Transverse colon (tissue), 4 donors: ENCODE results near the gene PARD6B. TPM values are rescaled to one million over a fixed set of nuclear protein-coding genes. Genes with fewer than 3 reads are reported as not detected.
"Not testable (repeated sequence)": the region's sequence is repeated elsewhere in the genome, so short reads cannot be mapped to it uniquely, and the experiment has no call there.

Experiments
- DNase-seq: peaks from one replicate; pipeline ENCODE4 v3.0.0-alpha.2; 2019
- H3K27ac ChIP-seq, 4 donors: fragments of 200-600 bp; sonication (generic); 2 replicates each; pipeline ENCODE4 v1.5.1; 2016 to 2018; ENCODE audit warnings: inconsistent platforms in 4 of 4
- H3K27me3 ChIP-seq: fragments of 200-600 bp; sonication (generic); 2 replicates; pipeline ENCODE4 v1.5.1; 2017; ENCODE audit warnings: inconsistent platforms
- H3K36me3 ChIP-seq, 4 donors: fragments of 200-600 bp; sonication (generic); 2 replicates each; pipeline ENCODE4 v1.5.1; 2017 to 2019; ENCODE audit warnings: inconsistent platforms in 4 of 4
- H3K4me1 ChIP-seq, 4 donors: fragments of 200-600 bp; sonication (generic); 2 replicates each; pipeline ENCODE4 v1.5.1; 2017 to 2020; ENCODE audit warnings: inconsistent platforms in 4 of 4
- H3K4me3 ChIP-seq, 4 donors: fragments of 200-600 bp; sonication (generic); 1 replicate in 1 of 4; 2 replicates in 3 of 4; pipeline versions ENCODE4 v1.5.1 to v1.6.1; 2017 to 2019; ENCODE audit warnings: inconsistent platforms in 4 of 4
- H3K9me3 ChIP-seq, 2 donors: fragments of 200-600 bp; sonication (generic); 2 replicates each; pipeline ENCODE4 v1.5.1; 2017 to 2019; ENCODE audit warnings: inconsistent platforms in 2 of 2
- EP300 ChIP-seq: sonication (generic); formaldehyde crosslinking; IDR thresholded peaks from one replicate; pipeline ENCODE4 v1.6.1; 2017; ENCODE audit warnings: antibody characterized with exemption, low read depth
- POLR2A ChIP-seq: fragments of 450-650 bp; IDR thresholded peaks from one replicate; pipeline ENCODE4 v1.6.1; 2016; ENCODE audit warnings: antibody characterized with exemption, mild to moderate bottlenecking, moderate library complexity
- POLR2AphosphoS5 ChIP-seq, 3 donors: sonication (generic); formaldehyde crosslinking; IDR thresholded peaks; one replicate each; pipeline ENCODE4 v1.6.1; 2016; ENCODE audit warnings: antibody characterized with exemption in 3 of 3
- WGBS, 2 donors: methylation state at CpG; one replicate each; pipeline ENCODE4 v1.1.5; 2018; ENCODE audit warnings: low coverage in 1 of 2; 5-methylcytosine and 5-hydroxymethylcytosine counted together
- in situ Hi-C, 4 donors: fragments of 200-750 bp; cut with MboI; loops; one replicate each; pipeline versions ENCODE4 v1.15.0 to v1.15.1; 2017; ENCODE audit warnings: low sequenced_read_pairs in 3 of 4, low pct_ligation_motif_present in 1 of 4, low pct_unique_long_range_greater_than_20kb in 1 of 4
- intact Hi-C: fragments of 100-400 bp; cut with DNase I; formaldehyde crosslinking; loops from one replicate; pipeline ENCODE4 v1.15.1; 2023; ENCODE audit warnings: low total_unique reads
- total RNA-seq, 4 donors: library from RNA; depleted of rRNA; stranded (reverse); fragments of >200 nt; gene quantifications; one replicate each; pipeline ENCODE4 v1.1.0, GENCODE V29; 2016
- TF ChIP-seq, protein P1 (sequence below), 5 experiments: fragments of 200-600 bp in 3 of 5; fragments of 450-650 bp in 2 of 5; sonication (generic) in 3 of 5; IDR thresholded peaks; 1 replicate in 2 of 5; 2 replicates in 3 of 5; pipeline ENCODE4 v1.5.1; 2016 to 2017; ENCODE audit warnings: antibody characterized with exemption in 5 of 5, inconsistent platforms in 3 of 5, mild to moderate bottlenecking in 2 of 5, moderate library complexity in 1 of 5

PARD6B gene
- total RNA-seq, 4 donors from 2014 or later = 1.2 to 34.8 (median 17.2) TPM

DNA sequence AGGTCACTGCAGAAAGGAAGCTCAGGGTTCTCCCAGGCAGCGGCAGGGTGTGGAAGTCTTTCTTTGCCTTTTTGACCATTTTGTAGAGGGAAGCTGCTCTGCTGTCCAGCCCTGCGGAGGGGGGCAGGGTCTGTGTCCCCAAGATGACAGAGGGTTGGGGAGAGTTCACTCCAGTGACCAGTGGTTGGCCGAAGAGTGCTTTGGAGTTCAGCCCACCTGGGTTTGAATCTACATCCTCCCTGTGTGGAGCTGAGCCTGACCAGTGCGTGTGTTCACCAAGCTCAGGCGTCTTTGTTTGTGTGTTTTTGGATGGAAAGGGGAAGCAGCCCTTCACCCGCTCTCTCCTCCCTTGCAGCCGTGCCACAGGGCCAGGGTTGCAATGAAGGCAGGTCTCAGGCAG lies 37.6 kb downstream of the PARD6B start:
- H3K36me3 ChIP-seq, DNase-seq, H3K27ac ChIP-seq, in situ Hi-C loops, intact Hi-C loops, H3K4me3 ChIP-seq, H3K9me3 ChIP-seq, H3K4me1 ChIP-seq, H3K27me3 ChIP-seq: not testable (repeated sequence)
- WGBS, 2 donors = 63% methylated on average over 7 of the region's 7 CpGs; no CpG with 5 or more reads in 1 of the 2 donors

DNA sequence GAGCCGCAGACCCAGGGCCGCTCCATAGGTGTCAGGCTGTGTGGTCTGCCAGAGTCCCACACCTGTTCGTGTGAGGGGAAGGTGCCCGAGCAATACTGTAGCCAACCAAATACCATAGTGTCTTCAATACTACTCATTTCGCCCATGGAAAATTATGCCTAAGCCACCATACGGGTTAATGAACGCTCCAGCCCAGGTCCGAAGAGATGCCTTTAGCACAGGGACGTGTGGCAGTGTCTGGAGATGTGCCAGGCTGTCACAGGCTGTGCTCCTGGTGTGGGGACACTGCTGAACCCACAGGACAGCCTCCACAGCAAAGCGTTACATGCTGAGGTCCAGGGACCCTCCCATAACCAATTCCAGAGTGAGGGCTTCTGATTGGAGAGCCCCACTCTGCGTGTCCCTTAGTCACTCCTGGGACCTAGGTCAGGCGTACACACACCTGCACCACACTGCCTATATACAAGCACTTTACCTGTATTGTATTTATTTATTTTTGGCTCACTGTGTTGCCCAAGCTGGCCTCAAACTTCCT lies 38.2 kb downstream of the PARD6B start:
- H3K4me1 ChIP-seq, H3K36me3 ChIP-seq, H3K27ac ChIP-seq, intact Hi-C loops, H3K4me3 ChIP-seq, H3K9me3 ChIP-seq, in situ Hi-C loops, H3K27me3 ChIP-seq, DNase-seq: not testable (repeated sequence)
- 70 to 81% methylated on average over 4 to 8 of the region's 12 CpGs for WGBS, 2 donors

DNA sequence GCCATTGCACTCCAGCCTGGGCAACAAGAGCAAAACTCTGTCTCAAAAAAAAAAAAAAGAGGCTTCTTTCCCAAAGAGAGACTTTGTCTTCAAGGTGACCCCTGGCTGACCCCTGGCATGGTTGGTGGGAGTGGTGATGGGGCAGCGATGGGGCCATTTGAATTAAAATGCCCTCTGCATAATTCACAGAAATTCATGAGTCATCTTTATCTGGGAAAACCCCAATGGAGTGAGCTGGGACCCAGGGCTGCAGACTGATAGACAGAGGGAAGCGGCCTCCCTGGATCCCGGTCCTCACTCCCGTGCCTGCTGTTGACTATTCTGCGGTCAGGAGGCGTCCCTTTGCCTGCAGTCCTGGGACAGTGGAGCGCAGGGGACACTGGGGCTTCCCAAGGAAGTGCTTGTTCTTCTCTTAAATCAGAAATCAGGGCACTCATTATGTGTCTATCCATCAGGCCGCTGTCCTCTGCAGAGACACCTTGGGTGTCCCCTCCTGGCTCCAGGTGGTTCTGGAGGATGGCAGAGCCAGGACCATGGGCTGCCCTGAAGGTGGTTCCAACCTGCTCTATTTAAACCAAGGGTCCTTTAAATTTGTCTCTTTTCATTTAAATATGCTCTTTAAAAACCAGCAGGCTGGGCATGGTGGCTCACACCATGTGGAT lies 40.2 kb downstream of the PARD6B start:
- in situ Hi-C loops, DNase-seq: not testable (repeated sequence)

DNA sequence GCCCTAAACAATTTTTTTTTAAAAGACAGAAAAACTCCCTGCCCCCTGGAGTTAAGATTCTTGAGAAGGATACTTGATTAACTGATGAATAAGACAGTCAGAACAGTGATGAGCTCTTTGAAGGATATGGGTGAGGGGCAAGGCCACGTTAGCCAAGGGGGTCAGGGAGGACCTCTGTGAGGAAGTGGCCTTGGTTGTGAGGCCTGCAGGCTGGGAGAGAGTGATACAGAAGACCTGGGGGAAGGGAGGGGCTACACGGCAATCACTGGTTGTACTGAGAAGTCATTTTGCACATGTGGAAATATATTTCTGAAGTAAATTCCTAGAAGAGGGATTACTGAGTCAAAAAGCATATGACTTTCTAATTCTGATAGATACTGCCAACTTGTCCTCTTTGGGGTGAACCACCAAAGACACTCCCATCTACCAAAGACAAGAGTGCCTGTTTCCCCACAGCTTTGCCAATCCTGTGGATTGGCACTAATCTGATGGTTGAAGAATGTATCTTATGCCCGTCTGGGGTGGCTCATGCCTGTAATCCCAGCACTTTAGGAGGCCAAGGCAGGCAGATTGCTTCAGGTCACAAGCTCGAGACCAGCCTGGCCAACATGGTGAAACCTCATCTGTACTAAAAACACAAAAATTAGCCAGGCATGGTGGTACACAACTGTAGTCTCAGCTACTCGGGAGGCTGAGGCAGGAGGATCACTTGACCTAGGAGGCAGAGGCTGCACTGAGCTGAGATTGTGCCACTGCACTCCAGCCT lies 41.2 kb downstream of the PARD6B start:
- Histone ChIP-seq H3K27ac (no peak overlapping the region), H3K36me3 (no peaks in the 10 kb centered on the region), H3K4me3 (no peak overlapping the region), H3K27me3 (no peaks in the 10 kb centered on the region), H3K9me3 (no peaks in the 10 kb centered on the region), H3K4me1 (no peaks in the 10 kb centered on the region)
- intact Hi-C loops = no loop called here
- TF ChIP-seq POLR2A (no peak), EP300 (no peak), POLR2AphosphoS5 (IDR thresholded peaks at IDR 0.05) (no peak)
- TF ChIP-seq, protein P1, sequence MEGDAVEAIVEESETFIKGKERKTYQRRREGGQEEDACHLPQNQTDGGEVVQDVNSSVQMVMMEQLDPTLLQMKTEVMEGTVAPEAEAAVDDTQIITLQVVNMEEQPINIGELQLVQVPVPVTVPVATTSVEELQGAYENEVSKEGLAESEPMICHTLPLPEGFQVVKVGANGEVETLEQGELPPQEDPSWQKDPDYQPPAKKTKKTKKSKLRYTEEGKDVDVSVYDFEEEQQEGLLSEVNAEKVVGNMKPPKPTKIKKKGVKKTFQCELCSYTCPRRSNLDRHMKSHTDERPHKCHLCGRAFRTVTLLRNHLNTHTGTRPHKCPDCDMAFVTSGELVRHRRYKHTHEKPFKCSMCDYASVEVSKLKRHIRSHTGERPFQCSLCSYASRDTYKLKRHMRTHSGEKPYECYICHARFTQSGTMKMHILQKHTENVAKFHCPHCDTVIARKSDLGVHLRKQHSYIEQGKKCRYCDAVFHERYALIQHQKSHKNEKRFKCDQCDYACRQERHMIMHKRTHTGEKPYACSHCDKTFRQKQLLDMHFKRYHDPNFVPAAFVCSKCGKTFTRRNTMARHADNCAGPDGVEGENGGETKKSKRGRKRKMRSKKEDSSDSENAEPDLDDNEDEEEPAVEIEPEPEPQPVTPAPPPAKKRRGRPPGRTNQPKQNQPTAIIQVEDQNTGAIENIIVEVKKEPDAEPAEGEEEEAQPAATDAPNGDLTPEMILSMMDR (IDR thresholded peaks at IDR 0.05) = no peak
- no peak for DNase-seq
- WGBS, 2 donors = 45 to 77% methylated on average over 2 to 5 of the region's 5 CpGs
- in situ Hi-C loops = no loop called here

More for the DNA sequence above, 40.2 kb downstream of the PARD6B start:
- H3K36me3 ChIP-seq, H3K4me1 ChIP-seq, H3K27ac ChIP-seq, H3K9me3 ChIP-seq, intact Hi-C loops, H3K27me3 ChIP-seq, H3K4me3 ChIP-seq: not testable (repeated sequence)
- 60 to 87% methylated on average over 1 to 3 of the region's 8 CpGs for WGBS, 2 donors

DNA sequence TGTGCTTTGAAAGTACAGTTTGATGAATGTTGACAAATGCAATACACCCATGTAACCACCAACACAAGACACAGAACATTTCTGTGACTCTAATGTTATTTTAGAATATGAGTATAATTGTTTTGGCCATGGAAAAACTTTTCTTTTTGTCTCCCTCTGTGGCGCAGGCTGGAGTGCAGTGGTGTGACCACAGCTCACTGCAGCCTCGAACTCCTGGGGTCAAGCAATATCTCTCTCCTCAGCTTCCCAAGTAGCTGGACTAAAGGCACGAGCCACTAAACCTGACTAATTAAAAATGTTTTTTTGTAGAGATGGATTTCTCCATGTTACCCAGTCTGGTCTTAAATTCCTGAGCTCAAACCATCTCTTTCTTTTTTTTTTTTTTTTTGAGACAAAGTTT lies 43.1 kb downstream of the PARD6B start:
- no peaks in the 10 kb centered on the region for H3K9me3 ChIP-seq
- DNase-seq = no peak
- no peak overlapping the region for H3K27ac ChIP-seq
- TF ChIP-seq EP300 (no peak), POLR2A (no peak), POLR2AphosphoS5 (IDR thresholded peaks at IDR 0.05) (no peak)
- TF ChIP-seq, protein P1 (IDR thresholded peaks at IDR 0.05) = no peak
- WGBS, 2 donors = 78 to 84% methylated on average over 2 to 3 of the region's 3 CpGs
- peaks cover 2% of the 10 kb centered on the region for H3K27me3 ChIP-seq
- H3K4me1 ChIP-seq = no peaks in the 10 kb centered on the region
- H3K36me3 ChIP-seq = no peaks in the 10 kb centered on the region
- in situ Hi-C loops = no loop called here
- intact Hi-C loops = no loop called here
- H3K4me3 ChIP-seq = no peak overlapping the region
